Left ventricle myocardium inferior (tissue), 1 donor: ENCODE results near the gene SAMHD1. TPM values are rescaled to one million over a fixed set of nuclear protein-coding genes. Genes with fewer than 3 reads are reported as not detected.

Source experiments
- DNase-seq: peaks from one replicate; pipeline ENCODE4 v3.0.0-alpha.2; 2020
- H3K27ac ChIP-seq: fragments of 200-600 bp; replicated peaks from 2 replicates; pipeline ENCODE4 v1.8.0; 2021
- H3K27me3 ChIP-seq: fragments of 200-600 bp; 2 replicates; pipeline ENCODE4 v1.8.0; 2021; ENCODE audit warnings: low read depth
- H3K36me3 ChIP-seq: fragments of 200-600 bp; 2 replicates; pipeline ENCODE4 v1.8.0; 2021
- H3K4me1 ChIP-seq: fragments of 200-600 bp; 2 replicates; pipeline ENCODE4 v1.8.0; 2021
- H3K4me3 ChIP-seq: fragments of 200-600 bp; 2 replicates; pipeline ENCODE4 v1.8.0; 2021; ENCODE audit warnings: mild to moderate bottlenecking, moderate library complexity
- H3K9me3 ChIP-seq: fragments of 200-600 bp; replicated peaks from 2 replicates; pipeline ENCODE4 v1.8.0; 2021
- intact Hi-C: fragments of 100-400 bp; cut with micrococcal nuclease; formaldehyde crosslinking; loops from one replicate; pipeline ENCODE4 v1.11.0; 2022
- total RNA-seq: library from RNA; stranded (reverse); fragmentation: NEBNext Ultra II Directional; extraction: Animal tissue kit (Norgen Biotek cat#: 25700); gene quantifications from one replicate; pipeline ENCODE4 v1.2.1, GENCODE V29; 2021
- TF ChIP-seq, protein P1 (sequence below): fragments of 200-600 bp; IDR thresholded peaks from 2 replicates; pipeline ENCODE4 v1.8.0; 2021; ENCODE audit warnings: antibody characterized with exemption, mild to moderate bottlenecking, borderline replicate concordance
- donor health status: DM: no; HTN: yes; CAD: no; lungs with severe emphysema.

The SAMHD1 gene
- total RNA-seq, 1 donor from 2014 or later = 37.8 TPM

DNA sequence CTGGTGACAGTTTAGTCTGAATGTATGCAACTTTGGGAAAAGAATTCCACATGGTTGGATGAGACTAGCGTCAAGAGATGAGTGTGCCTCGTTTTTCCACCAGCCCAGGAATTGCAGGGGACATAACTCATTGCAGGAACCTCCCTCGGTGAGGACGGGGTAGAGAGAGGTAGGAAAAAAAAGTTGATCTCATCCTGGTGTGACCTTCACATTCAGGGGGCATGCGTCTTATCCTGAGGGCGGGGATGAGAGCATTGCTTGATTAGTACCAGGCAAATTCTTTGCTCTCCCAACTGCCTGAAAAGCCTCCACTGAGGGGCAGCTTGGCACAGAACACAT, 63.8 kb downstream of the SAMHD1 start:
- Histone ChIP-seq H3K4me1 (peaks cover 10% of the 10 kb centered on the region), H3K27me3 (no peaks in the 10 kb centered on the region), H3K27ac (no peak overlapping the region), H3K9me3 (no peaks in the 10 kb centered on the region), H3K4me3 (no peak overlapping the region), H3K36me3 (peaks cover 23% of the 10 kb centered on the region)
- TF ChIP-seq, protein P1, sequence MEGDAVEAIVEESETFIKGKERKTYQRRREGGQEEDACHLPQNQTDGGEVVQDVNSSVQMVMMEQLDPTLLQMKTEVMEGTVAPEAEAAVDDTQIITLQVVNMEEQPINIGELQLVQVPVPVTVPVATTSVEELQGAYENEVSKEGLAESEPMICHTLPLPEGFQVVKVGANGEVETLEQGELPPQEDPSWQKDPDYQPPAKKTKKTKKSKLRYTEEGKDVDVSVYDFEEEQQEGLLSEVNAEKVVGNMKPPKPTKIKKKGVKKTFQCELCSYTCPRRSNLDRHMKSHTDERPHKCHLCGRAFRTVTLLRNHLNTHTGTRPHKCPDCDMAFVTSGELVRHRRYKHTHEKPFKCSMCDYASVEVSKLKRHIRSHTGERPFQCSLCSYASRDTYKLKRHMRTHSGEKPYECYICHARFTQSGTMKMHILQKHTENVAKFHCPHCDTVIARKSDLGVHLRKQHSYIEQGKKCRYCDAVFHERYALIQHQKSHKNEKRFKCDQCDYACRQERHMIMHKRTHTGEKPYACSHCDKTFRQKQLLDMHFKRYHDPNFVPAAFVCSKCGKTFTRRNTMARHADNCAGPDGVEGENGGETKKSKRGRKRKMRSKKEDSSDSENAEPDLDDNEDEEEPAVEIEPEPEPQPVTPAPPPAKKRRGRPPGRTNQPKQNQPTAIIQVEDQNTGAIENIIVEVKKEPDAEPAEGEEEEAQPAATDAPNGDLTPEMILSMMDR = no peak
- intact Hi-C loops = loop anchor here (10.0 kb wide), 1 partner anchor 223 kb away; no protein-coding TSS in a partner anchor
- no peak for DNase-seq

DNA sequence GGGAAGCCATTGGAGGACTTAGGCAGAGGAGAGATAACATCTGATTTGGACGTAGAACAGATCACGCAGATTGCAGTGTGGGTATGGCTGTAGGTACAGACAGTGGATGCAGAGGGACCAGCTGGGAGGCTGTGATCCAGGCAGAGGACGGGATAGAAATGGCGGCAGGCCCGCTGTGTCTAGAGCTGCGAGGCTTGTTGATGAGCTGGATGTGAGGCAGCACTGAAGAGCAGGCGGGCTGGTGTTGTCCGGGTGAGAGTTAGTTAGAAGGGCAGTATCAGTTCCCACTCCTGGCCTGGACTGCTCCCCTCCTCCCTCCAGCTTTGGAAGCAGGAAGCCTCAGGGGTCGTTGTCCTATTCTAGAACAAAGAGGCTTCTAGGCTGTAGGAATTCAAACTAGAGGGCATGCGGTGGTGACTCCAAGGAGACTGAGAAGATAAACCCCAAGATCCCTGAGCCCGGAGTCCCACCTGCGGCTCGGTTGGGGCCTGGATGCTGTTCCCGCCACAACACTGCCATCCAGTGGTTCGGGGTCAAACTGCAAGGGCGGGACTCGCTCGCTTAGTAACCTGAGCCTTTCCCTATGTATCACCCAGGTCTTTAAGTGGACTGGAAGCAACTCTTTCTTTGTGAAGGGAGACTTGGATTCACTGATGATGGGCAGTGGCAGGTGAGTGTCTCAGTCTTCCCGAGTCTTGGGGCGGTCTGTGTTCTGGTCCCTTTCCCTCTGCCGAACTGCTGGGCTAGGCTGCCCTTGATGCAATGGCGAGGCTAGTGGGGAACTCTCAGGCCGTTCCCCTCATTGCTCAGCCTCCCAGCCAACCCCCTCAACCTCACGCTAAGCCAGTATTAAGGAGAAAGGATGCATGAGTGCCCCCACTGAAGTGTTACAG, 64.4 kb downstream of the SAMHD1 start:
- Histone ChIP-seq H3K27ac (no peak overlapping the region), H3K36me3 (peaks cover 17% of the 10 kb centered on the region), H3K9me3 (no peaks in the 10 kb centered on the region), H3K27me3 (no peaks in the 10 kb centered on the region), H3K4me3 (peak overlapping the region; percentile 26), H3K4me1 (peaks cover 10% of the 10 kb centered on the region)
- intact Hi-C loops = loop anchor here (10.0 kb wide), 1 partner anchor 222 kb away; no protein-coding TSS in a partner anchor
- TF ChIP-seq, protein P1 = peak; percentile 96
- peak; percentile 79 for DNase-seq

DNA sequence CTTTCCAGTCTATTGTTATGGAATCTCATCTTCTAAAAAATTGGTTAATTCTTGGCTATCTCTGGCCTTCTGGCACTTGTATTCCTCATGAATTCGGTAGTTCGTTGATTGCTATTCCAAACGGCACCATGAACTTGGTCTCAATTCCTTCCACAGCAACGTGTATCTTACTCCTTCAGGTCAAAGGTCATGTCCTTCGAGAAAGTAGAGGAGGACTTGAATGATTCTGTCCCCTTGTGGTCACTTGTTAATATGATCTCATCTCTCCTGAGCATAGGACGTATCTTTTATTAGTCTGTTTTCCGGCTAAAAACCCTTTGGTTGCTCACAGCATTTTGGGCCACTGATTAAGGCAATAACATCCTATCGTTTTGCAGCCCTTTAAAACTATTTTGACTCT, 66.2 kb downstream of the SAMHD1 start:
- H3K27me3 ChIP-seq = no peaks in the 10 kb centered on the region
- no peaks in the 10 kb centered on the region for H3K36me3 ChIP-seq
- H3K27ac ChIP-seq = no peak overlapping the region
- intact Hi-C loops = loop anchor here (10.0 kb wide), 1 partner anchor 221 kb away; no protein-coding TSS in a partner anchor
- no peaks in the 10 kb centered on the region for H3K9me3 ChIP-seq
- DNase-seq = no peak
- TF ChIP-seq, protein P1 = peak; percentile 33
- H3K4me1 ChIP-seq = peaks cover 10% of the 10 kb centered on the region
- no peak overlapping the region for H3K4me3 ChIP-seq

DNA sequence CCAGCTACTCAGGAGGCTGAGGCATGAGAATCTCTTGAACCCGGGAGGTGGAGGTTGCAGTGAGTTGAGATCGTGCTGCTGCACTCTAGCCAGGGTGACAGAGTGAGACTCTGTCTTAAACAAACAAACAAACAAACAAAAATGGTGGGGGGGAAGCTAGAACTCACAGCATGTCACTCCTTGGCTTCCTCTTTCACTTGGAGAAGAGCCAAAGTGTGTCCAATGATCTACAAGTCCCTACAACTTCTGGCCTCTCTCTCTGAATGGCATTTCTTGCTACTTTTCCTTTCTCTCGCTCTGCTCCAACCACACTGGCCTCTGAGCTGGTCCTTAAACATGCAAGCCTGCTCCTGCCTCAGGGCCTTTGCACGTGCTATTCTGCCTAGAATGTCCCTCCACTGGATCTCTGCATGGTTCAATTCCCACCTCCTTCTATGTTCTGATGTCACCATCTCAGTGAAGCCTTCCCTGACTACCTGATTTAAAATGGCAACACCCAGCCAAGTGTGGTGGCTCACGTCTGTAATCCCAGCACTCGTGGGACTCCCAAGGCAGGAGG, 67.5 kb downstream of the SAMHD1 start:
- intact Hi-C loops = loop anchor here (10.0 kb wide), 1 partner anchor 219 kb away; no protein-coding TSS in a partner anchor
- DNase-seq = no peak
- H3K4me1 ChIP-seq = peaks cover 10% of the 10 kb centered on the region
- H3K36me3 ChIP-seq = no peaks in the 10 kb centered on the region
- no peak overlapping the region for H3K27ac ChIP-seq
- TF ChIP-seq, protein P1 = no peak
- no peak overlapping the region for H3K4me3 ChIP-seq
- no peaks in the 10 kb centered on the region for H3K9me3 ChIP-seq
- H3K27me3 ChIP-seq = no peaks in the 10 kb centered on the region

DNA sequence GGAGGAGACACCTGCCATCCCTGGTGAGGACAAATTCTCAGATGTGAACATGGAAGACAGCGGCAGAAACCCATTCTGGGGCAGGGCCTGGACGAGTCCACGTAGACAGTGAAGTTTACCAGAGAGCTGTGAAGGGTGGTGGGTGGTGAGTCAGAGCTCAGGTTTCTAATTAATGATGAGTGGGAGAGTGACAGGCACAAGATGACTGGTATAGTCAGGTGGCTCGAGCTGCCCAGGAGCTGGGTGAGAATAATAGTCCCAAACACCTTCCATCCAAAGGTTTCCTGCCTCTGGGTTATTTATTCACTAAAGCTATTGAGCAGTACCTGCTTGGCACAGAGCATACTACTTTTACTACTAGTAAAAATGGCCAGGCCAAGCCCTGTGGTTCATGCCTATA, 69.6 kb downstream of the SAMHD1 start:
- intact Hi-C loops = loop anchor here (10.0 kb wide), 1 partner anchor 217 kb away; no protein-coding TSS in a partner anchor
- Histone ChIP-seq H3K9me3 (no peaks in the 10 kb centered on the region), H3K27ac (no peak overlapping the region), H3K4me3 (no peak overlapping the region), H3K4me1 (peaks cover 3% of the 10 kb centered on the region), H3K36me3 (no peaks in the 10 kb centered on the region), H3K27me3 (no peaks in the 10 kb centered on the region)
- no peak for DNase-seq
- TF ChIP-seq, protein P1 = no peak
